Cardiac septum (tissue), 1 donor: ENCODE measurements around the gene ROBO1. TPM values are rescaled to one million over a fixed set of nuclear protein-coding genes. Genes with fewer than 3 reads are reported as not detected.

Experiments
- DNase-seq: peaks from one replicate; pipeline ENCODE4 v3.0.0-alpha.2; 2020; ENCODE audit warnings: low spot score
- intact Hi-C: fragments of 100-400 bp; cut with DNase I; formaldehyde crosslinking; loops from one replicate; pipeline ENCODE4 v1.14.0; 2022
- total RNA-seq: library from RNA; stranded (reverse); fragmentation: NEBNext Ultra II Directional; extraction: Animal tissue kit (Norgen Biotek cat#: 25700); gene quantifications from one replicate; pipeline ENCODE4 v1.2.1, GENCODE V29; 2021
- donor health status: DM: no; HTN: no; CAD: no.

ROBO1 gene
- total RNA-seq, 1 donor from 2014 or later, result 6.2 TPM

- intact Hi-C loops, result no loop called here
Observed at GRCh38 chr3:79490165-79491028, 277.4 kb downstream of the ROBO1 start.

GRCh38 chr3:79488407-79488806 lies 279.4 kb downstream of the ROBO1 start:
- intact Hi-C loops, result no loop called here
- DNase-seq, result no peak

More at GRCh38 chr3:79490165-79491028, 277.4 kb downstream of the ROBO1 start:
- no peak for DNase-seq

GRCh38 chr3:79480746-79481145 lies 287.1 kb downstream of the ROBO1 start:
- DNase-seq, result no peak
- intact Hi-C loops, result no loop called here

- intact Hi-C loops, result no loop called here
- DNase-seq, result no peak
Observed at GRCh38 chr3:79478620-79479019, 289.2 kb downstream of the ROBO1 start.

GRCh38 chr3:79477242-79477641 lies 290.6 kb downstream of the ROBO1 start:
- intact Hi-C loops, result no loop called here
- no peak for DNase-seq

GRCh38 chr3:79473993-79474392 lies 293.8 kb downstream of the ROBO1 start:
- intact Hi-C loops, result no loop called here
- DNase-seq, result no peak

- no peak for DNase-seq
- intact Hi-C loops, result no loop called here
Observed at GRCh38 chr3:79467721-79468120, 300.1 kb downstream of the ROBO1 start.

- intact Hi-C loops, result no loop called here
- no peak for DNase-seq
Observed at GRCh38 chr3:79461129-79461792, 306.5 kb downstream of the ROBO1 start.

- DNase-seq, result no peak
- intact Hi-C loops, result no loop called here
Observed at GRCh38 chr3:79453600-79453999, 314.2 kb downstream of the ROBO1 start.

GRCh38 chr3:79436387-79436786 lies 331.4 kb downstream of the ROBO1 start:
- DNase-seq, result no peak
- intact Hi-C loops, result no loop called here

- intact Hi-C loops, result no loop called here
- DNase-seq, result no peak
Observed at GRCh38 chr3:79427081-79427480, 340.7 kb downstream of the ROBO1 start.

- intact Hi-C loops, result no loop called here
- no peak for DNase-seq
Observed at GRCh38 chr3:79424811-79425210, 343.0 kb downstream of the ROBO1 start.

GRCh38 chr3:79423417-79423816 lies 344.4 kb downstream of the ROBO1 start:
- intact Hi-C loops, result no loop called here
- DNase-seq, result no peak

GRCh38 chr3:79421273-79421672 lies 346.5 kb downstream of the ROBO1 start:
- intact Hi-C loops, result no loop called here
- no peak for DNase-seq

GRCh38 chr3:79418855-79419621 lies 348.8 kb downstream of the ROBO1 start:
- DNase-seq, result no peak
- intact Hi-C loops, result no loop called here

- no peak for DNase-seq
- intact Hi-C loops, result no loop called here
Observed at GRCh38 chr3:79415356-79415755, 352.4 kb downstream of the ROBO1 start.

- DNase-seq, result no peak
- intact Hi-C loops, result no loop called here
Observed at GRCh38 chr3:79414806-79415205, 353.0 kb downstream of the ROBO1 start.

- intact Hi-C loops, result no loop called here
- DNase-seq, result no peak
Observed at GRCh38 chr3:79414035-79414434, 353.8 kb downstream of the ROBO1 start.

GRCh38 chr3:79412537-79412936 lies 355.3 kb downstream of the ROBO1 start:
- DNase-seq, result no peak
- intact Hi-C loops, result no loop called here

GRCh38 chr3:79410617-79411016 lies 357.2 kb downstream of the ROBO1 start:
- DNase-seq, result no peak
- intact Hi-C loops, result no loop called here
